Ovary (tissue), 9 donors: ENCODE results near the gene IFRD1. TPM values are rescaled to one million over a fixed set of nuclear protein-coding genes. Genes with fewer than 3 reads are reported as not detected.
"Not testable (repeated sequence)": the region's sequence is repeated elsewhere in the genome, so short reads cannot be mapped to it uniquely, and the experiment has no call there.

Experiments
- DNase-seq, 5 donors: peaks; one replicate each; pipeline ENCODE4 v3.0.0-alpha.2; 2019 to 2020
- H3K27ac ChIP-seq, 2 donors: fragments of 200-600 bp; one replicate each; pipeline versions ENCODE4 v1.5.1 to v1.8.0; 2019 to 2022
- H3K27me3 ChIP-seq: fragments of 200-600 bp; one replicate; pipeline ENCODE4 v1.8.0; 2022
- H3K36me3 ChIP-seq: fragments of 200-600 bp; sonication (generic); one replicate; pipeline ENCODE4 v1.5.1; 2019
- H3K4me1 ChIP-seq: one replicate; pipeline ENCODE4 v1.8.1; 2013; ENCODE audit warnings: mild to moderate bottlenecking, moderate library complexity; ENCODE audit not compliant: insufficient read depth
- H3K4me3 ChIP-seq: fragments of 200-600 bp; sonication (generic); one replicate; pipeline ENCODE4 v1.5.1; 2017
- H3K9me3 ChIP-seq, 2 donors: fragments of 200-600 bp in 1 of 2; sonication (generic) in 1 of 2; one replicate each; pipeline versions ENCODE4 v1.5.1 to v1.8.1; 2013 to 2019; ENCODE audit warnings: mild to moderate bottlenecking in 1 of 2, moderate library complexity in 1 of 2
- CTCF ChIP-seq, 3 donors: fragments of 450-650 bp in 2 of 3; fragments of 200-600 bp in 1 of 3; IDR thresholded peaks; one replicate each; pipeline versions ENCODE4 v1.5.1 to v1.8.0; 2016 to 2022; ENCODE audit warnings: antibody characterized with exemption in 3 of 3, mild to moderate bottlenecking in 1 of 3
- EP300 ChIP-seq: sonication (generic); formaldehyde crosslinking; IDR thresholded peaks from one replicate; pipeline ENCODE4 v1.6.1; 2017; ENCODE audit warnings: antibody characterized with exemption
- POLR2A ChIP-seq: fragments of 450-650 bp; IDR thresholded peaks from one replicate; pipeline ENCODE4 v1.6.1; 2017; ENCODE audit warnings: antibody characterized with exemption, mild to moderate bottlenecking, moderate library complexity
- WGBS, 3 donors: extraction: QIAGEN DNeasy Blood & Tissue Kit in 1 of 3; methylation state at CpG; one replicate each; pipeline versions ENCODE4 v1.1.5 to v1.1.7; 2013 to 2017; 5-methylcytosine and 5-hydroxymethylcytosine counted together
- intact Hi-C, 4 donors: fragments of 100-400 bp; cut with DNase I; formaldehyde crosslinking; loops; one replicate each; pipeline versions ENCODE4 v1.11.0 to v1.15.1; 2022 to 2023
- polyA plus RNA-seq, 2 donors: library from polyadenylated mRNA; stranded (reverse); fragments of 200-250 nt in 1 of 2; fragments of 350-450 nt in 1 of 2; fragmentation: Illumina TruSeq in 1 of 2; extraction: RNeasy Lipid Tissue Mini Kit (QIAGEN cat#74804) in 1 of 2; gene quantifications; one replicate each; pipeline ENCODE4 v1.2.3, GENCODE V29; 2013 to 2014
- total RNA-seq, 7 donors: library from RNA; depleted of rRNA in 2 of 7; stranded (reverse); fragments of >200 nt in 2 of 7; fragmentation: NEBNext Ultra II Directional in 3 of 7; extraction: Animal tissue kit (Norgen Biotek cat#: 25700) in 3 of 7; gene quantifications; one replicate each; pipeline versions ENCODE4 v1.1.0 to v1.2.4, GENCODE V29; 2016 to 2023
- donor health status: DM: no; HTN: no; CAD: no; lungs with moderate emphysema.
- donor health status: DM: no; HTN: no; CAD: no.
- donor health status: Bipolar disorder and iron deficiency.
- donor health status: DM: yes; HTN: yes; CAD: no.
- donor health status: DM: no; HTN: no; CAD: no.
- donor health status: DM: yes; HTN: yes; CAD: no.

Gene IFRD1
- total and polyA plus RNA-seq, 9 donors = 21.2 to 75.1 (median 37.2) TPM

- Histone ChIP-seq H3K4me3 (peak overlapping the region; percentile 98), H3K9me3 (no peaks in the 10 kb centered on the region), H3K36me3 (no peaks in the 10 kb centered on the region), H3K27me3 (no peaks in the 10 kb centered on the region), H3K27ac (no peak overlapping the region), H3K4me1 (peaks cover 3% of the 10 kb centered on the region)
- intact Hi-C loops = no loop called here
- no peak for DNase-seq
- no peak for TF ChIP-seq POLR2A
- no peak for TF ChIP-seq EP300
- TF ChIP-seq CTCF (IDR thresholded peaks at IDR 0.05) = no peak
- WGBS, 3 donors = 47 to 61% (median 48%) methylated on average over 5 of the region's 5 CpGs
Observed at GRCh38 chr7:112449353-112449752, 907 bp upstream of the IFRD1 start.

GRCh38 chr7:112450807-112451761 lies 824 bp downstream of the IFRD1 start:
- WGBS, 3 donors = 0 to 2% (median 1%) methylated on average over 52 to 57 of the region's 57 CpGs
- Histone ChIP-seq H3K4me1 (peaks cover 7% of the 10 kb centered on the region), H3K36me3 (no peaks in the 10 kb centered on the region), H3K27me3 (no peaks in the 10 kb centered on the region), H3K9me3 (no peaks in the 10 kb centered on the region), H3K27ac (peak overlapping the region; percentile 99), H3K4me3 (peak overlapping the region; percentile 98)
- intact Hi-C loops = loop anchor here in 1 of 4 donors (5.0 kb wide), 1 partner anchor 244 kb away; the partner anchor contains the start of genes DOCK4 and ZNF277
- TF ChIP-seq POLR2A (peak; percentile 68), CTCF (IDR thresholded peaks at IDR 0.05) (no peak), EP300 (no peak)
- peak; percentile 94 to 96 (median 95) for DNase-seq

GRCh38 chr7:112452102-112452888 lies 2.0 kb downstream of the IFRD1 start:
- DNase-seq = peak; percentile 35 to 55 (median 43)
- peak overlapping the region; percentile 40 to 99 for H3K27ac ChIP-seq
- WGBS, 3 donors = 16 to 24% (median 19%) methylated on average over 7 of the region's 7 CpGs

GRCh38 chr7:112453505-112454171 lies 3.4 kb downstream of the IFRD1 start:
- intact Hi-C loops = loop anchor here in 1 of 4 donors (5.0 kb wide), 1 partner anchor 246 kb away; the partner anchor contains the start of genes DOCK4 and ZNF277
- Histone ChIP-seq H3K27ac (peak overlapping the region in 1 of 2 donors; percentile 34), H3K36me3 (no peaks in the 10 kb centered on the region), H3K27me3 (no peaks in the 10 kb centered on the region), H3K4me1 (peaks cover 7% of the 10 kb centered on the region), H3K9me3 (no peaks in the 10 kb centered on the region), H3K4me3 (no peak overlapping the region)
- 25 to 29% (median 25%) methylated on average over 7 of the region's 7 CpGs for WGBS, 3 donors
- DNase-seq = no peak
- no peak for TF ChIP-seq CTCF (IDR thresholded peaks at IDR 0.05)
- TF ChIP-seq EP300 = no peak
- no peak for TF ChIP-seq POLR2A

More at GRCh38 chr7:112452102-112452888, 2.0 kb downstream of the IFRD1 start:
- peak overlapping the region; percentile 98 for H3K4me3 ChIP-seq
- no peaks in the 10 kb centered on the region for H3K27me3 ChIP-seq
- intact Hi-C loops = loop anchor here in 1 of 4 donors (5.0 kb wide), 1 partner anchor 245 kb away; the partner anchor contains the start of genes DOCK4 and ZNF277
- no peaks in the 10 kb centered on the region for H3K9me3 ChIP-seq
- no peak for TF ChIP-seq POLR2A
- no peak for TF ChIP-seq EP300
- no peaks in the 10 kb centered on the region for H3K36me3 ChIP-seq
- peaks cover 7% of the 10 kb centered on the region for H3K4me1 ChIP-seq

GRCh38 chr7:112454191-112454590 lies 3.9 kb downstream of the IFRD1 start:
- intact Hi-C loops = loop anchor here in 1 of 4 donors (5.0 kb wide), 1 partner anchor 247 kb away; the partner anchor contains the start of genes DOCK4 and ZNF277
- H3K36me3 ChIP-seq, H3K4me1 ChIP-seq, DNase-seq, H3K9me3 ChIP-seq, H3K27me3 ChIP-seq, H3K27ac ChIP-seq, H3K4me3 ChIP-seq: not testable (repeated sequence)
- 90 to 94% (median 92%) methylated on average over 6 of the region's 6 CpGs for WGBS, 3 donors
